Endodermal cell (in vitro differentiated cells): ENCODE data around the gene TRAK1. TPM values are rescaled to one million over a fixed set of nuclear protein-coding genes. Genes with fewer than 3 reads are reported as not detected.

Source experiments
- DNase-seq: peaks from one replicate; pipeline ENCODE4 v3.0.0-alpha.2; 2017
- H3K27ac ChIP-seq: 2 replicates; pipeline ENCODE4 v1.5.1; 2013; ENCODE audit warnings: mild to moderate bottlenecking, low read depth, low read length, moderate library complexity
- H3K27me3 ChIP-seq: 2 replicates; pipeline ENCODE4 v1.6.1; 2013; ENCODE audit warnings: mild to moderate bottlenecking, low read length, moderate library complexity; ENCODE audit not compliant: insufficient read depth, control insufficient read depth, poor library complexity, severe bottlenecking
- H3K36me3 ChIP-seq: 2 replicates; pipeline ENCODE4 v1.7.0; 2013; ENCODE audit warnings: mild to moderate bottlenecking, low read length, moderate library complexity; ENCODE audit not compliant: control insufficient read depth, insufficient read depth
- H3K4me1 ChIP-seq: one replicate; pipeline ENCODE4 v1.7.0; 2013; ENCODE audit warnings: low read length; ENCODE audit not compliant: control insufficient read depth, insufficient read depth
- H3K4me3 ChIP-seq: 2 replicates; pipeline ENCODE4 v1.5.1; 2013; ENCODE audit warnings: mild to moderate bottlenecking, low read length, moderate library complexity
- H3K9ac ChIP-seq: 2 replicates; pipeline ENCODE4 v1.6.1; 2013; ENCODE audit warnings: mild to moderate bottlenecking, low read length, moderate library complexity; ENCODE audit not compliant: poor library complexity, severe bottlenecking; ENCODE audit errors: extremely low read depth
- H3K9me3 ChIP-seq: 2 replicates; pipeline ENCODE4 v1.6.1; 2013; ENCODE audit warnings: mild to moderate bottlenecking, low read length, moderate library complexity; ENCODE audit not compliant: control insufficient read depth
- H3K27ac Mint-ChIP-seq: 2 replicates; pipeline ENCODE4 v1.8.0; 2020; ENCODE audit warnings: mixed read lengths
- H3K27me3 Mint-ChIP-seq: 2 replicates; pipeline ENCODE4 v1.8.0; 2021; ENCODE audit warnings: mild to moderate bottlenecking, mixed read lengths; ENCODE audit not compliant: insufficient read depth
- H3K36me3 Mint-ChIP-seq: 2 replicates; pipeline ENCODE4 v1.8.0; 2020; ENCODE audit warnings: low read depth, mixed read lengths
- H3K4me1 Mint-ChIP-seq: 2 replicates; pipeline ENCODE4 v1.8.0; 2020; ENCODE audit warnings: mixed read lengths
- H3K4me3 Mint-ChIP-seq: 2 replicates; pipeline ENCODE4 v1.8.0; 2020; ENCODE audit warnings: mild to moderate bottlenecking, moderate library complexity, mixed read lengths
- H3K9me3 Mint-ChIP-seq: 2 replicates; pipeline ENCODE4 v1.8.0; 2020; ENCODE audit warnings: mild to moderate bottlenecking, mixed read lengths
- WGBS, 2 experiments: methylation state at CpG; one replicate each; pipeline versions ENCODE4 v1.1.5 to v1.1.7; 2013; ENCODE audit warnings: missing lambda C conversion rate in 2 of 2, mixed read lengths in 1 of 2; ENCODE audit not compliant: insufficient coverage in 1 of 2, insufficient read length in 1 of 2; 5-methylcytosine and 5-hydroxymethylcytosine counted together
- total RNA-seq, 2 donors: library from RNA; stranded (reverse); fragmentation: NEBNext Ultra II Directional in 1 of 2; extraction: Animal tissue kit (Norgen Biotek cat#: 25700) in 1 of 2; gene quantifications; 2 replicates in 1 of 2; 3 replicates in 1 of 2; pipeline ENCODE4 v1.2.1, GENCODE V29; 2021
- TF ChIP-seq, protein P1 (sequence below): fragments of 200-600 bp; sonication (generic); conservative IDR thresholded peaks from 2 replicates; pipeline ENCODE4 v1.5.0; 2021; ENCODE audit warnings: antibody characterized with exemption, mild to moderate bottlenecking

Gene TRAK1
- total RNA-seq, 2 donors from 2014 or later, result 29.8 to 31.0 TPM

DNA sequence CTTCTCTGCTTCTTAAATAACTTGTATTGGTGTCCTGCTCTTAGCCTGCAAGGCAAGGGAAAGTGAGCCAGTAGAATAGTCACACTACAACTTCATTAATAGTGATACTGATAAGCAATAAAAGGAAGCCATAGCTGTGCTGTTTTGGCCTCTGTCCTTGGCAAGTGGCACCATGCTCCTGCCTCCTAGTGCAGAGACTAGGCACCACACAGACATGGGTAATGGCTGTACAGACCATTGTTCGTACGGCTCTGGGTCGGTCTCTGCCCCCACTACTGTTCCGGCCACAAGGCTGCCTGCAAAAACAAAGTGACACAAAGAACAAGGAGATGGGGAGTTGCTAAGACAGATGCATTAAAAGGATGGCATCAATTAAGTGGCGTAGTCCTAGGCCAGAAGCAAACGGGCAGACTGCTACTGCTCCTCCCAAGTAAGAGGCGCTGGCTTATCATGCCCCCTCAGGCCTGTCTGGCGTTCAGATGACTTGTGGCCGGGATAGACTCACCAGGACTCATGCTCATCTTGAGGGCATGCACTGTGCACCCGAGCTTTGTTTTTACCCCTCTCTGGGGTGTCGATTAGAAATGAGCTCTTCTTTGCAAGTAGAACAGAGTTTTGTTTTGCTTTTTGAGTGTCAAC lies 75.6 kb downstream of the TRAK1 start:
- 90 to 97% methylated on average over 10 to 11 of the region's 11 CpGs for WGBS, 2 experiments
- Histone ChIP-seq H3K36me3 (no peaks in the 10 kb centered on the region), H3K4me1 (peaks cover 18% of the 10 kb centered on the region), H3K4me3 (no peak overlapping the region), H3K27ac (no peak overlapping the region), H3K27me3 (no peaks in the 10 kb centered on the region), H3K9me3 (no peaks in the 10 kb centered on the region), H3K9ac (no peak overlapping the region)
- Mint-ChIP-seq H3K27me3 (peaks cover 8% of the 10 kb centered on the region), H3K36me3 (no peaks in the 10 kb centered on the region), H3K4me3 (no peak overlapping the region), H3K27ac (no peak overlapping the region), H3K9me3 (no peaks in the 10 kb centered on the region), H3K4me1 (peaks cover 52% of the 10 kb centered on the region)
- no peak for DNase-seq
- TF ChIP-seq, protein P1, sequence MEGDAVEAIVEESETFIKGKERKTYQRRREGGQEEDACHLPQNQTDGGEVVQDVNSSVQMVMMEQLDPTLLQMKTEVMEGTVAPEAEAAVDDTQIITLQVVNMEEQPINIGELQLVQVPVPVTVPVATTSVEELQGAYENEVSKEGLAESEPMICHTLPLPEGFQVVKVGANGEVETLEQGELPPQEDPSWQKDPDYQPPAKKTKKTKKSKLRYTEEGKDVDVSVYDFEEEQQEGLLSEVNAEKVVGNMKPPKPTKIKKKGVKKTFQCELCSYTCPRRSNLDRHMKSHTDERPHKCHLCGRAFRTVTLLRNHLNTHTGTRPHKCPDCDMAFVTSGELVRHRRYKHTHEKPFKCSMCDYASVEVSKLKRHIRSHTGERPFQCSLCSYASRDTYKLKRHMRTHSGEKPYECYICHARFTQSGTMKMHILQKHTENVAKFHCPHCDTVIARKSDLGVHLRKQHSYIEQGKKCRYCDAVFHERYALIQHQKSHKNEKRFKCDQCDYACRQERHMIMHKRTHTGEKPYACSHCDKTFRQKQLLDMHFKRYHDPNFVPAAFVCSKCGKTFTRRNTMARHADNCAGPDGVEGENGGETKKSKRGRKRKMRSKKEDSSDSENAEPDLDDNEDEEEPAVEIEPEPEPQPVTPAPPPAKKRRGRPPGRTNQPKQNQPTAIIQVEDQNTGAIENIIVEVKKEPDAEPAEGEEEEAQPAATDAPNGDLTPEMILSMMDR, result no peak

DNA sequence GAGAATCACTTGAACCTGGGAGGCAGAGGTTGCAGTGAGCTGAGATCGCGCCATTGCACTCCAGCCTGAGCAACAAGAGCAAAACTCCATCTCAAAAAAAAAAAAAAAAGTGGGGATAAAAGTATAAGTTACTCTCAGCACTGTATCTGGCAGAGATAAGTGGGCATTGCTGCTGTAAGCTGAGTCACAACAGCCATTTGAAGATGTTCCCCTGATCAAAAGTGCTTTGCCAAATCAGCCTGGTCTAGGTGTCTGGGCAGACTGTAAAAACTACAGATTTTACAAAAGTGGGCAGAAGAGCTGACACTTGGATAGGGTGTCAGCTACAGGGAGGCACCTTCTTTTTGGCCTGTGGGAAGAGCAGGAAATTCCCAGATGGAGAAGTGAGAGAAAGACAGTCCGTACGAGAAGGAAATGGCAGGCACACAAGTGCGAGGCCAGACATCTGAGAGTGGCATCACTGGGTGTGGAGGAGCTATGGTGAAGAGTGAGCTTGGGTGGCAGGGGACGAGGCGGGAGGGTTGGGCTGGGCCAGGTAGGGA lies 78.5 kb downstream of the TRAK1 start:
- 88 to 94% methylated on average over 5 to 7 of the region's 7 CpGs for WGBS, 2 experiments
- DNase-seq, result no peak

GRCh38 chr3:42172047-42172654 lies 81.0 kb downstream of the TRAK1 start:
- H3K27me3 ChIP-seq, result no peaks in the 10 kb centered on the region
- Mint-ChIP-seq H3K4me3 (no peak overlapping the region), H3K27ac (no peak overlapping the region), H3K27me3 (no peaks in the 10 kb centered on the region), H3K36me3 (no peaks in the 10 kb centered on the region), H3K9me3 (no peaks in the 10 kb centered on the region), H3K4me1 (peaks cover 14% of the 10 kb centered on the region)
- H3K9ac ChIP-seq, result no peak overlapping the region
- H3K4me1 ChIP-seq, result no peaks in the 10 kb centered on the region
- no peak for DNase-seq
- no peak overlapping the region for H3K4me3 ChIP-seq
- TF ChIP-seq, protein P1, result no peak
- no peaks in the 10 kb centered on the region for H3K36me3 ChIP-seq
- WGBS, 2 experiments, result 95 to 100% methylated on average over 3 of the region's 3 CpGs
- no peak overlapping the region for H3K27ac ChIP-seq
- H3K9me3 ChIP-seq, result no peaks in the 10 kb centered on the region

More for the DNA sequence above, 78.5 kb downstream of the TRAK1 start:
- no peaks in the 10 kb centered on the region for H3K36me3 Mint-ChIP-seq
- TF ChIP-seq, protein P1, result no peak
- peaks cover 32% of the 10 kb centered on the region for H3K4me1 Mint-ChIP-seq
- H3K4me1 ChIP-seq, result peaks cover 7% of the 10 kb centered on the region
- H3K27me3 Mint-ChIP-seq, result peaks cover 8% of the 10 kb centered on the region
- no peaks in the 10 kb centered on the region for H3K9me3 Mint-ChIP-seq
- no peaks in the 10 kb centered on the region for H3K9me3 ChIP-seq
- H3K27ac Mint-ChIP-seq, result no peak overlapping the region
- no peaks in the 10 kb centered on the region for H3K36me3 ChIP-seq
- H3K4me3 ChIP-seq, result no peak overlapping the region
- no peaks in the 10 kb centered on the region for H3K27me3 ChIP-seq
- H3K9ac ChIP-seq, result no peak overlapping the region
- H3K4me3 Mint-ChIP-seq, result no peak overlapping the region
- no peak overlapping the region for H3K27ac ChIP-seq
